HG02973 (cell line): Measurements from ENCODE around the gene C22orf42.
"Not testable (repeated sequence)": the region's sequence is repeated elsewhere in the genome, so short reads cannot be mapped to it uniquely, and the experiment has no call there.

Experiments used
- ATAC-seq: cut with Tn5 transposase; IDR thresholded peaks from one replicate; pipeline ENCODE4 v1.9.1; 2021; ENCODE audit warnings: moderate library complexity; ENCODE audit not compliant: unreplicated experiment

Gene C22orf42

GRCh38 chr22:32191021-32191420, 31.9 kb upstream of the C22orf42 start:
- not testable (repeated sequence) for ATAC-seq

DNA sequence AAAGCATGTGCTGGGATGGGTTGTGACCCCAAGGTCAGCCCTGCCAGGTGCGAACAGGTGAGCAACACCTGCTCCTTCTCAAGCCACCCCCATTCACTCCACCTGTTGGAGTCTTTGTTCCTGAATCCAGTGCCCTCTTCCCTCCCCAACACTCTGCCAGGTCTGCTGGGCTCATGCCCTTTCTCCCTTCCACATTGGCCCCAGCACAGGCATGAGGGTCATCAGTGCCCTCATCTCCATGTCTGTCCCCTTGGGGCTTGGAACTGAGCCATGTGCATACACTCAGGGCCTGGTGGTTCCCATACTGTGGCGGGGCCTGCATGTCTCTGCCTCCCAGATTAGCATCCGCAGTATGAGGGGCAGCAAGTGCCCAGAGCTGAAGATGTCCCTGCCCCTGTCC, 26.7 kb upstream of the C22orf42 start:
- no peak for ATAC-seq

DNA sequence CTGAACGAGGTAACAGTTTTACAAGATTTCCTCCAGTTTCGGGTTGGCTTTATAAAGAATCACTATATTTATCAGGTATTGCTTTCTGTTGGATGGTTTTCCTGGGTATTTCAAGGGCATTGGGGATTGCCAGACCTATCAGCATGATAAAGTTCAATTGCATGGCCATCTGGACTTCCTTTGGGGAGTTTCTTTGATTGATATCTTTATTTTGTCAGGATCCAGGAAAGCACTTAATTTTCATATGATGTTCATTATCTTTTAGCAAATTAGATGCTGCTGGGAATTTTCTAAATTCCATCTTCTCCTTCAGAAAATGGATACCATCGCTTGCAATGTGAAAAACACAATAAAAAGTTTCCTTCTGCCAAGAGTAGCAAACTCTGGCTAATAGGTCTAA, 24.5 kb upstream of the C22orf42 start:
- ATAC-seq, result no peak

- ATAC-seq, result no peak
Measured at GRCh38 chr22:32181043-32181442, 21.9 kb upstream of the C22orf42 start.

- ATAC-seq, result no peak
Measured at GRCh38 chr22:32177221-32177765, 18.2 kb upstream of the C22orf42 start.

GRCh38 chr22:32175683-32176644, 16.9 kb upstream of the C22orf42 start:
- no peak for ATAC-seq

GRCh38 chr22:32175115-32175514, 16.0 kb upstream of the C22orf42 start:
- ATAC-seq, result no peak

DNA sequence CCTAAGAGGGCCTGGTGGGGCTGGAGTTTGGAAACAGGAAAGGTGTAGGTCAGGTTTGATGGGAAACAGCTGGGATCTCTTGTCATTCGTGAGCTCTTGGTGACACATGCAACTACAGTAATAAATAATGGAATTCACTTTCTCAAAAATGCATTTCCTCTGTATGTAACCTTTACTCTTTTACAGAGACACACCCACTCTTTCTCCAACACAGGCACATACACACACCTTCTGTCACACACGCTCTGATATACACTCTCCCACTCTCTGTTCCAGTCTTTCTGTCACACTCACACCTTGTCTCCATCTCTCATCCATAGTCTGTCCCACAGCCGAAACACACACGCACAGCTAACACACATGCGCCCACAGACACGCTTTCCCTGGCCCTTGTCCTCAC, 6.6 kb upstream of the C22orf42 start:
- no peak for ATAC-seq

DNA sequence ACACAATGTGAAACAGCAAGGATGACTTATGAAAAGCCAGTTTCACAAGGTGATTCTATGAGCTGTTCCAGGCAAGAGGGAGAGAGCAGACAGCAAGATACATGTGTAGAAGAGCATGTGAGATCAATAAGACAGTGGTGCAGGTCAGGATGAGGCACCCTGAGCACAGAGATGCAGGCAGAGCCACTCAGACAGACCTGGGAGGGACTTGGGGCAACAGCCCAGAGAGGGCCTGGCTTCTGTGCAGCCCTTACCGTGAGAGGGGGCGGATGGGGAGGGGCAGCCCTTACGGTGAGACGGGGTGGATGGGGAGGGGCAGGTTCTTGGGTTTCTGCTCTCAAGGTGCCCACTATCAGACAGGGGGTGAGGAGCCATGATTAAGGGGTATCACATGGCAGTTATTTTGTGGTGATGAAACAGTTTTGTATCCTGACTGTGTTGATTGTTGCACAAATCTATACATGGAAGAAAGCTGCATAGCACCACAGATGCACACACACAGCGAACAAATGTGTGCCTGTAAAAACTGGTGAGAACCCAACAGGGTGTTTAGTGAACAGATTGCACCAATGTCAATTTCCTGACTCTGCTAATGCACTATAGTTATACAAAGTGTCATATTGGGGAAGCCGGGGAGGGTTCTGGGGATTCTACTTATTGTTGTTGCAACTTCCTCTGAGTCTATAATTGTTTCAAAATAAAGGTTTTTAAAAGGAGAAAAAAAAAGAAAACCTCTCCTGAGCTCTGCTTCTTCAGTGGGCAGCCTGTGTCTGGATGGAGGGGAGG, 5.2 kb upstream of the C22orf42 start:
- no peak for ATAC-seq

DNA sequence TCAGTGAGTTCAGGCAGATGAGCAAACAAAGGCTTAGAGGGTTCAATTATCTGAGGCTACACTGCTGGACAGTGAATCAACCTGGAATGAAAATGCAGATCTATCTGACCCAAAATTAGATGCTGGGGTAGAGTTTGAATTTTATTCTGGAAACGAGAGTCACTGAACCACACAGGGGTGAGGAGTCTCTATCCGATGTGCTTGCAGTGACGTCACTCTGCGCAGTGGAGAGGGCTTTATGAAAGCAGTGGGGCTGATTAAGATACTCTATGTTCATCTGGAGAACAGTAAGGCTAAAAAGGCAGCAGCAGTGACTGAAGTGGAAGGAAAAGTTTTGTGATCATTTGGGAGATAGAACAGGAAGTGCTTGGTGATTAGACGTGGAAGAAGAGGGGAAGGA, 1.3 kb upstream of the C22orf42 start:
- ATAC-seq, result not testable (repeated sequence)

DNA sequence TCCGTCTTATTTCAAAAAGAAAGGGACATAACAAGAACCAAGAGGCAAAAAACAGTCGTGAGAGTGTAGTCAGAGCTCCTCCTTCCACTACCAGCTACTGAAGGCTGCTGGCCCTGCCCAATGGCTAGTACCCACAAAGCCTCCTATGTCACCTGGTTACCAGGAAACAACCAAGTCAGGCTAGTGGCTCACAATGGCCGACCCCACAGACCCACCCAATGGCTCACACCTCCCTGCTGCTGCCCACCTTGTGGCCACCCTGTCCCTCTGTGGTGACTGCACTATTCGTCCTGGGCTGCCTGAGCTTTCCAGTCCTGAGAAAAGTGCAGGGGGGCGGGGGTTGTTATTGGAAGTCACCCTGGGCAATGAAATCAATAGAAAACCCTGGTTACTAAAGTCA, 1.5 kb downstream of the C22orf42 start:
- ATAC-seq, result not testable (repeated sequence)

DNA sequence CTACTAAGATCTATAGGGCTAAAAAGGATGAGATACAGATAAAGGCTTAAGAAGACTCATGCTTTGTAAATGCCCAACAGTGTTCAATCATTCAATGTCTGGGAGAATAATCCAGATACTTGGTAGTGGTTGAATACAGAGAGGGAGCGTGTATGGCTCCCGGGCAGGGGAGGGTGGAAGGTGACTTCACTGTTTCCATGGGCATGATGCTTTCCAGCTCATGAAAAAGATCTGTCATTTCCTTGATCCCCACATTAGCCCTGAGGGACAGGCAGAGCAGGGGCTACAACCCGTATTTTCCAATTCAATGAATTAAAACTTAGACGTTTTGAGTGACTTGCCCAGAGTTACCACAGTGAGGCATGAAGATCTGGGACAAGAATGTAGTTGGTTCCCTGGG, 4.4 kb downstream of the C22orf42 start:
- not testable (repeated sequence) for ATAC-seq

- ATAC-seq, result not testable (repeated sequence)
Measured at GRCh38 chr22:32151641-32152040, 7.5 kb downstream of the C22orf42 start.

DNA sequence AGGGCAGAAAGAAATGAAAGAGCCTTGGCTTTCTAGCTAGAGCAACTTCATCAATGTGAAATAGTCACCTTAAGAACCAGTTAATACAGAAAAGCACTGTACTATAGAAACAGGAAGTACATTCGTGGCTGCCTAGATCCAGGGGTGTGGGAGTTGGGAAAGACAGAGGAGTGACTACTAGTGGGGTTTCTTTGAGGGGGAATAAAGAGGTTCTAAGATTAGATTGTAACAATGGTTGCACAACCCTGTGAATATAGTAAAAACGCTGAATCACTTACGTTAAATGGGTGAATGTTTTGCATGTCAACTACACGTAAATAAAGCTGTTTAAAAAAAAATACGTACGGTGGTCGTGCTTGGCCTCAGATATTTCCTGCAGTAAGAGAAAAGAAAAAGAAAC, 8.5 kb downstream of the C22orf42 start:
- ATAC-seq, result not testable (repeated sequence)

- ATAC-seq, result not testable (repeated sequence)
Measured at GRCh38 chr22:32148372-32148771, 10.7 kb downstream of the C22orf42 start.

- ATAC-seq, result not testable (repeated sequence)
Measured at GRCh38 chr22:32147128-32147527, 12.0 kb downstream of the C22orf42 start.

DNA sequence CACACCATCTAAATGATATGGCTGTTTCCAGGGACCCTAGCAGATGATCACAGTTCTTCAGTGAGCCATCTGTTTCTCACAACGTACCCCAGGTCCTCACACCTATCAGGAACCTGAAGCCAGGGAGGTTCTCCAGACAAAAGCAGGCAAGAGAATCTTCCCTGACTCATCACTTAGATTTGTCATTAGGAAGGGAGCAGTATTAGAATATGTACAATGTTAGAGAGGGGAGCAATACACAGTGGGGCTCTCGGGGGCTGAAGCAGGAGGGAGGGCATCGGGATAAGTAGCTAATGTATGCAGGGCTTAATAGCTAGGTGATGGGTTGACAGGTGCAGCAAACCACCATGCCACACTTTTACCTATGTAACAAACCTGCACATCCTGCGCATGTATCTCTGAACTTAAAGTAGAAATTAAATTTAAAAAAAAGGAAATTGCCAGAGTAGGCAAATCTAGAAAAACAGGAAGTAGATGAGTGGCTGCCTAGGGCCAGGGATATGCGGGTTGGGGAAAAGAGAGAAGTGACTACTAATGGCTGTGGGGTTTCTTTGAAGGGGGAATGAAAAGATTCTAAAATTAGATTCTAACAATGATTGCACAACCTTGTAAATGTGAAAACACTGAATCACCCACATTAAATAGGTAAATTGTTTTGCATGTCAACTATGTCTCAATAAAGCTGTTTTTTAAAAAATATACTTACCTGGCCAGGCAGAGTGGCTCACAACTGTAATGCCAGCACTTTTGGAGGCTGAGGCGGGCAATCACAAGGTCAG, 14.4 kb downstream of the C22orf42 start:
- no peak for ATAC-seq

DNA sequence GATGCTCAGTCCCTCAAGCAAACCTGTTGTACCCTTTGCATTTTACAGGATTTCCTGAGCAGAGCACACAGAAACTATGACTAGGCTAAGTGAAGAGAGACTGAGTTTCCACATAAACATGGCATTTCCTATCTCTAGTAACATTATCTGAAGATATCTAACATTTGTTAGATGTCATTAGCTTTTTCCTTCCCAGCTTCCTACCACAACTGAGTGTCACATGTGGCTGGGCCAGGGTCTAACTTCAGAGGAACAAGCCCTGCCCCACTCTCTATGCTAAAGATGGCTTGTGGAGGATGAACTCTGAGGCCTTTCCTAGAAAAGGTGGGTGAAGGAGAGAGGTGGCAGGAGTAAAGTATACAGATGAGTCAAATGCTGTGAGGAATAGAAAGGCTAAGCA, 16.5 kb downstream of the C22orf42 start:
- no peak for ATAC-seq

GRCh38 chr22:32140688-32141087, 18.4 kb downstream of the C22orf42 start:
- ATAC-seq, result not testable (repeated sequence)

DNA sequence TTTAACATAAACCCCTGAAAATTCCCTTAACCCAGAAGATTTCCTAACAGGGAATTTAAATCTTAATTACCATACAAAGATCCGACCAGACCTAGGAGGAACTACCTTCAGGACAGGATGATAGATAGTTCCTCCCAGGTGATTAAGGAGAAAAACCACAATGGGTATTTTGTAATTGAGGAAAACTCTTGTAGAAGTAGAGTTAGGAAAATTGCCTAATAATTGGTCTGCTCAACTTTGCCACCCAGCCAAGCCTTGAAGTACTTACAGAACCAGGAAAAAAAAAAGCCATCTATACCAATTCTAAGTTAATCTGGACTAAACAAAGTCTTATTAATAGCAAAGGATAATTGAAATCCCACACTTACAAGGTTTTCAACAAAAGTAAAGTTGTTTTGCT, 20.5 kb downstream of the C22orf42 start:
- not testable (repeated sequence) for ATAC-seq
